ENCODE measurements around the gene S100A9.

DNA sequence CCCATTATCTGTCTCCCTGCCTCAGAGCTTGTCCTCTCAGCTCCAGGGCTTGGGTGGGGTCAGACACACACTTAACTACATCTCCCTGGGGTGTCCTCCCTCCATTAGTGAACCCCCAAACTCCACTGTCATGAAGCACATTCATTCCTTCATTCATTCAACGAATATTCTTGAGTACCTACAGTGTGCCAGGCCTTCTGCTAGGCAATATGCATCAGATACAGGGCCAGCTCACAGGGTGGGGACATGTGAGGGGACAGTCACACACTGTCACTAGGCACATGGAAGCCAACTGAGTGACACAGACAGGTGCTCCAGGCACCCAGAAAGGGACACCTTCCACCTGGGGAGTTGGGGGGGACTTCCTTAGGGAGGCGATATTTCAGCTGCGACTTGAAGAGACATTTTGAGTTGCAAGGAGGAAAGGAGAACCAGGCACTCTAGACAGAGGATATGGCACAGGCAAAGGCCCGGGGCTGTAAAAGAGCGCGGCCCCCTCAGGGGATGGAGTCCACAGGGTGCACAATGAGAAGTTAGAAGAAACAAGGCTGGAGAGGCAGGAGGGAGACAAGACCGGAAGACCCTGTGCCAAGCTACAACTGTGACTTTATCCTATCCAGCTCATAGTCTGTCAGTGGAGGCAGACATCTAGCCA is 41.9 kb downstream of the S100A9 start:
- TF ChIP-seq CTCF (IDR thresholded peaks at IDR 0.05), result no peak
- no peak for TF ChIP-seq POLR2AphosphoS5 (IDR thresholded peaks at IDR 0.05)
